GM12878 (cell line): Measurements from ENCODE around the gene RBM44. TPM values are rescaled to one million over a fixed set of nuclear protein-coding genes. Genes with fewer than 3 reads are reported as not detected.

Source experiments
- ATF2 ChIP-seq: IDR thresholded peaks from 2 replicates; pipeline ENCODE4 v1.6.1; 2012; ENCODE audit warnings: low read length, inconsistent platforms
- BCLAF1 ChIP-seq: fragments of 450-650 bp; IDR thresholded peaks from 2 replicates; pipeline ENCODE4 v1.6.1; 2017; ENCODE audit warnings: antibody characterized with exemption, mild to moderate bottlenecking, moderate library complexity
- CBX5 ChIP-seq: sonication (generic); IDR thresholded peaks from 2 replicates; pipeline ENCODE4 v1.6.1; 2016; ENCODE audit warnings: low read depth, moderate library complexity, mild to moderate bottlenecking, inconsistent platforms
- CREM ChIP-seq: IDR thresholded peaks from 2 replicates; pipeline ENCODE4 v1.6.1; 2014; ENCODE audit warnings: antibody characterized with exemption, low read depth
- GABPA ChIP-seq: IDR thresholded peaks from 2 replicates; pipeline ENCODE4 v1.6.1; 2014; ENCODE audit warnings: antibody characterized with exemption, low read depth, mild to moderate bottlenecking, inconsistent platforms
- HCFC1 ChIP-seq: fragments of 150-350 bp; IDR thresholded peaks from 2 replicates; pipeline ENCODE4 v1.6.1; 2014; ENCODE audit warnings: low read length
- HDGF ChIP-seq: fragments of 450-650 bp; IDR thresholded peaks from 2 replicates; pipeline ENCODE4 v1.6.1; 2016; ENCODE audit warnings: antibody characterized with exemption
- HSF1 ChIP-seq: fragments of 150-350 bp; IDR thresholded peaks from 2 replicates; pipeline ENCODE4 v1.6.1; 2014; ENCODE audit warnings: mild to moderate bottlenecking, low read depth, low read length
- IRF5 ChIP-seq: fragments of 450-650 bp; IDR thresholded peaks from 2 replicates; pipeline ENCODE4 v1.6.1; 2017; ENCODE audit warnings: borderline replicate concordance
- LARP7 ChIP-seq: fragments of 450-650 bp; IDR thresholded peaks from 2 replicates; pipeline ENCODE4 v1.6.1; 2017; ENCODE audit warnings: mild to moderate bottlenecking
- MLLT1 ChIP-seq: fragments of 450-650 bp; IDR thresholded peaks from 2 replicates; pipeline ENCODE4 v1.6.1; 2016; ENCODE audit warnings: mild to moderate bottlenecking
- NR2C2 ChIP-seq: IDR thresholded peaks from 2 replicates; pipeline ENCODE4 v1.6.1; 2011; ENCODE audit warnings: borderline replicate concordance, low read depth; ENCODE audit not compliant: control insufficient read depth, insufficient read length
- POLR2AphosphoS5 ChIP-seq: IDR thresholded peaks from 2 replicates; pipeline ENCODE4 v1.6.1; 2011; ENCODE audit warnings: mild to moderate bottlenecking, low read length, inconsistent platforms
- RAD51 ChIP-seq: fragments of 450-650 bp; IDR thresholded peaks from 2 replicates; pipeline ENCODE4 v1.6.1; 2016; ENCODE audit warnings: moderate library complexity, mild to moderate bottlenecking, inconsistent platforms
- RB1 ChIP-seq: fragments of 450-650 bp; formaldehyde crosslinking; IDR thresholded peaks from 2 replicates; pipeline ENCODE4 v1.6.1; 2017; ENCODE audit warnings: mild to moderate bottlenecking, borderline replicate concordance
- TCF12 ChIP-seq: IDR thresholded peaks from 2 replicates; pipeline ENCODE4 v1.6.1; 2011; ENCODE audit warnings: low read depth, mild to moderate bottlenecking, low read length
- ZNF384 ChIP-seq: IDR thresholded peaks from 2 replicates; pipeline ENCODE4 v1.6.1; 2012; ENCODE audit warnings: low read depth, mild to moderate bottlenecking, low read length, improper control_type of control experiment, borderline replicate concordance
- ZNF622 ChIP-seq: fragments of 450-650 bp; IDR thresholded peaks from 2 replicates; pipeline ENCODE4 v1.6.1; 2017; ENCODE audit warnings: mild to moderate bottlenecking, inconsistent platforms
- ZNF687 ChIP-seq: fragments of 450-650 bp; IDR thresholded peaks from 2 replicates; pipeline ENCODE4 v1.6.1; 2017; ENCODE audit warnings: mild to moderate bottlenecking, moderate library complexity
- polyA plus RNA-seq, 11 experiments: library from polyadenylated mRNA; depleted of rRNA in 4 of 11; unstranded in 6 of 11; stranded (reverse) in 5 of 11; fragments of >200 nt; fragmentation: Nextera tagmentation in 4 of 11; fragmentation: Illumina TruSeq in 1 of 11; extraction: Ambion mirVana in 4 of 11; extraction: Trizol in 1 of 11; gene quantifications; 1 replicate in 1 of 11; 2 replicates in 10 of 11; pipeline versions ENCODE4 v1.2.1 to v1.2.3, GENCODE V29; 2011 to 2016; ENCODE audit warnings: inconsistent platforms in 2 of 11, missing spikeins in 2 of 11, low read depth in 1 of 11
- total RNA-seq, 4 experiments: library from RNA; depleted of rRNA in 3 of 4; stranded (reverse); fragments of >200 nt in 3 of 4; fragmentation: Illumina TruSeq in 1 of 4; extraction: Trizol in 1 of 4; gene quantifications; 2 replicates each; pipeline versions ENCODE4 v1.2.1 to v1.2.3, GENCODE V29; 2013 to 2021

The RBM44 gene
- total and polyA plus RNA-seq, 10 of the 15 experiments (the other 5 are each of a cell fraction or from before 2014, with no cell fraction given): 0.14 to 1.4 (median 0.62) TPM; not detected in 1

- TF ChIP-seq HDGF (no peak), MLLT1 (peak; percentile 85), ZNF384 (peak; percentile 62; the same call in 1 of the 2 replicates), IRF5 (no peak), NR2C2 (no peak), TCF12 (no peak), LARP7 (no peak), ATF2 (peak; percentile 54; the same call in 1 of the 2 replicates), POLR2AphosphoS5 (no peak), RB1 (no peak), GABPA (no peak), BCLAF1 (no peak), ZNF622 (no peak), ZNF687 (peak; percentile 86), HCFC1 (no peak), CREM (peak; percentile 20; the same call in 1 of the 2 replicates), HSF1 (no peak), CBX5 (0 out of 2 replicates have a peak, but pooled peaks have one; percentile 36), RAD51 (no peak)
Measured at GRCh38 chr2:237752761-237753165, 45.8 kb upstream of the RBM44 start (continued).
